ENCODE measurements around the gene CAPN5.

Gene CAPN5

GRCh38 chr11:77155082-77155475 is 88.3 kb downstream of the CAPN5 start:
- DNase-seq, result no peak

GRCh38 chr11:77155556-77156130 is 88.9 kb downstream of the CAPN5 start:
- no peak for DNase-seq

GRCh38 chr11:77156396-77157195 is 89.8 kb downstream of the CAPN5 start:
- no peak for DNase-seq

- DNase-seq, result no peak
Observed at GRCh38 chr11:77158041-77158695, 91.4 kb downstream of the CAPN5 start.

GRCh38 chr11:77159219-77159936 is 92.6 kb downstream of the CAPN5 start:
- DNase-seq, result no peak

GRCh38 chr11:77159937-77160495 is 93.2 kb downstream of the CAPN5 start:
- no peak for DNase-seq

GRCh38 chr11:77163271-77163670 is 96.5 kb downstream of the CAPN5 start:
- DNase-seq, result no peak

- DNase-seq, result no peak
Observed at GRCh38 chr11:77165066-77165465, 98.3 kb downstream of the CAPN5 start.

- no peak for DNase-seq
Observed at GRCh38 chr11:77166021-77166420, 99.2 kb downstream of the CAPN5 start.

- DNase-seq, result no peak
Observed at GRCh38 chr11:77167111-77167626, 100.4 kb downstream of the CAPN5 start.

GRCh38 chr11:77167791-77168190 is 101.0 kb downstream of the CAPN5 start:
- no peak for DNase-seq

- DNase-seq, result no peak
Observed at GRCh38 chr11:77170107-77170506, 103.3 kb downstream of the CAPN5 start.

GRCh38 chr11:77171254-77171653 is 104.5 kb downstream of the CAPN5 start:
- no peak for DNase-seq

GRCh38 chr11:77171885-77172665 is 105.3 kb downstream of the CAPN5 start:
- no peak for DNase-seq

- DNase-seq, result no peak
Observed at GRCh38 chr11:77172666-77172982, 105.9 kb downstream of the CAPN5 start.

- DNase-seq, result no peak
Observed at GRCh38 chr11:77173494-77173893, 106.7 kb downstream of the CAPN5 start.

GRCh38 chr11:77174559-77174958 is 107.8 kb downstream of the CAPN5 start:
- no peak for DNase-seq

GRCh38 chr11:77175021-77175842 is 108.5 kb downstream of the CAPN5 start:
- no peak for DNase-seq
